ENCODE results near the gene PNO1. TPM values are rescaled to one million over a fixed set of nuclear protein-coding genes. Genes with fewer than 3 reads are reported as not detected.

Gene PNO1
- total RNA-seq = 12.4 and 30.9 TPM in 2 replicates

DNA sequence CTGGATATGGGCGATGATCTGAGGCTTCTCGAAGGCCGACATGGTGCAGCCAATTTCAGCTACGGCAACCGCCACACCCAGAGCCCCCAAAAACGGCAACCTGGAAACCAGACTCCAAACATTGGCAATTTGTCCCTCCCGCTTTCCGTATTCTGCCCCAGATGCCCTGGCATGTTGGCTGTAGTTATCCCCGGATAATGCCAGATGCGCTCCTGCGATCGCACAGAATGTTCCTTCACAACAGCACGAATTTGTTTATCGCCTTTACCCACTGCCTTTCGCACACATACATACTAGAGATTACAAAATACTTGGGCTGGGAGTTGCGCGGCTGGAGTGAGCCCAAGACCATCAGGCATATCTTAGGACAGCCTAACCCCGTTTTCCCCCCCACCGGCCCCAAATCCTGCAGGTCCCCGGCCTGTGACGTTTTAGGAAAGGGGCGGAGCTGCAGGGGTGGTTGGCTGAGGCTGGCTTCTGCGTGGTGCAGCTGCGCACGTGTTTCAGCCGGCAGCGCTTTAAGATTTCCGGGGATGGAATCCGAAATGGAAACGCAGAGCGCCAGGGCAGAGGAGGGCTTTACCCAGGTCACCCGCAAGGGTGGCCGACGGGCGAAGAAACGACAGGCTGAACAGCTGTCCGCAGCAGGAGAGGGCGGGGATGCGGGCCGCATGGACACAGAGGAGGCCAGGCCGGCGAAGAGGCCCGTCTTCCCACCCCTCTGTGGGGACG is at the start of gene PNO1:
Gene PNO1, plus strand, starts transcription at position 487 of the 732 bp plus-strand sequence. Its CDS starts 47 bp downstream, at position 534.

Other genes starting within 250 kb of the PNO1 start
- 30.7 and 33.3 TPM in 2 replicates for gene C1D, start 94.9 kb upstream of the PNO1 start, total RNA-seq
- gene PPP3R1, start 94.6 kb downstream of the PNO1 start, total RNA-seq = 20.6 and 28.8 TPM in 2 replicates
- gene CNRIP1, start 162.1 kb downstream of the PNO1 start, total RNA-seq = 16.9 and 32.2 TPM in 2 replicates
- gene PLEK, start 207.4 kb downstream of the PNO1 start, total RNA-seq = under 0.01 TPM in 2 replicates